ENCODE data around the gene SFT2D3. TPM values are rescaled to one million over a fixed set of nuclear protein-coding genes. Genes with fewer than 3 reads are reported as not detected.
A peak's percentile ranks its signal among the peaks of the same experiment; 100 is the strongest.

The SFT2D3 gene
- total and polyA plus RNA-seq, 4 donors = 2.4 to 4.9 (median 4.7) TPM; not detected in 1

- TF ChIP-seq, protein P1, sequence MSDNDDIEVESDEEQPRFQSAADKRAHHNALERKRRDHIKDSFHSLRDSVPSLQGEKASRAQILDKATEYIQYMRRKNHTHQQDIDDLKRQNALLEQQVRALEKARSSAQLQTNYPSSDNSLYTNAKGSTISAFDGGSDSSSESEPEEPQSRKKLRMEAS (IDR thresholded peaks at IDR 0.05) = peak; percentile 28
- TF ChIP-seq HNF4G (IDR thresholded peaks at IDR 0.05) = no peak
- peak; percentile 11 for TF ChIP-seq SP1 (IDR thresholded peaks at IDR 0.05)
- TF ChIP-seq RAD21 (IDR thresholded peaks at IDR 0.05) = peak in 1 of 2 donors; percentile 3
- TF ChIP-seq, protein P2, sequence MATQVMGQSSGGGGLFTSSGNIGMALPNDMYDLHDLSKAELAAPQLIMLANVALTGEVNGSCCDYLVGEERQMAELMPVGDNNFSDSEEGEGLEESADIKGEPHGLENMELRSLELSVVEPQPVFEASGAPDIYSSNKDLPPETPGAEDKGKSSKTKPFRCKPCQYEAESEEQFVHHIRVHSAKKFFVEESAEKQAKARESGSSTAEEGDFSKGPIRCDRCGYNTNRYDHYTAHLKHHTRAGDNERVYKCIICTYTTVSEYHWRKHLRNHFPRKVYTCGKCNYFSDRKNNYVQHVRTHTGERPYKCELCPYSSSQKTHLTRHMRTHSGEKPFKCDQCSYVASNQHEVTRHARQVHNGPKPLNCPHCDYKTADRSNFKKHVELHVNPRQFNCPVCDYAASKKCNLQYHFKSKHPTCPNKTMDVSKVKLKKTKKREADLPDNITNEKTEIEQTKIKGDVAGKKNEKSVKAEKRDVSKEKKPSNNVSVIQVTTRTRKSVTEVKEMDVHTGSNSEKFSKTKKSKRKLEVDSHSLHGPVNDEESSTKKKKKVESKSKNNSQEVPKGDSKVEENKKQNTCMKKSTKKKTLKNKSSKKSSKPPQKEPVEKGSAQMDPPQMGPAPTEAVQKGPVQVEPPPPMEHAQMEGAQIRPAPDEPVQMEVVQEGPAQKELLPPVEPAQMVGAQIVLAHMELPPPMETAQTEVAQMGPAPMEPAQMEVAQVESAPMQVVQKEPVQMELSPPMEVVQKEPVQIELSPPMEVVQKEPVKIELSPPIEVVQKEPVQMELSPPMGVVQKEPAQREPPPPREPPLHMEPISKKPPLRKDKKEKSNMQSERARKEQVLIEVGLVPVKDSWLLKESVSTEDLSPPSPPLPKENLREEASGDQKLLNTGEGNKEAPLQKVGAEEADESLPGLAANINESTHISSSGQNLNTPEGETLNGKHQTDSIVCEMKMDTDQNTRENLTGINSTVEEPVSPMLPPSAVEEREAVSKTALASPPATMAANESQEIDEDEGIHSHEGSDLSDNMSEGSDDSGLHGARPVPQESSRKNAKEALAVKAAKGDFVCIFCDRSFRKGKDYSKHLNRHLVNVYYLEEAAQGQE (IDR thresholded peaks at IDR 0.05) = no peak
- DNase-seq (ENCODE audit: low spot score) = no peak
- Histone ChIP-seq H3K9ac (ENCODE audit: low read depth in 1 of 2, low read length in 2 of 2) (peak overlapping the region; percentile 20 to 40), H3K4me3 (ENCODE audit: low read depth in 1 of 3, low read length in 3 of 3) (peak overlapping the region; percentile 49 to 90 (median 77)), H3K27ac (ENCODE audit: low read depth in 1 of 2, low read length in 2 of 2) (peak overlapping the region; percentile 91 to 96), H3K36me3 (ENCODE audit: control insufficient read depth in 4 of 4, insufficient read depth in 3 of 4, low read depth in 1 of 4, low read length in 3 of 4) (peaks cover 0 to 2% (median 0%) of the 10 kb centered on the region in 4 donors), H3K4me1 (ENCODE audit: control insufficient read depth in 4 of 4, insufficient read depth in 4 of 4, low read length in 3 of 4) (peaks cover 13 to 38% (median 27%) of the 10 kb centered on the region in 4 donors), H3K27me3 (ENCODE audit: control insufficient read depth in 4 of 4, insufficient read depth in 4 of 4, low read length in 3 of 4) (no peaks in the 10 kb centered on the region), H3K9me3 (ENCODE audit: control insufficient read depth in 4 of 4, low read length in 3 of 4) (no peaks in the 10 kb centered on the region)
- 58% methylated on average over 19 of the region's 19 CpGs for WGBS
These were observed 1.2 kb downstream of the SFT2D3 start for GRCh38 chr2:127702395-127703009.

GRCh38 chr2:127703282-127703681 is 2.0 kb downstream of the SFT2D3 start:
- no peak overlapping the region for H3K4me3 ChIP-seq (ENCODE audit: low read depth in 1 of 3, low read length in 3 of 3)
- TF ChIP-seq HNF4A (conservative IDR thresholded peaks at IDR 0.05) = no peak
- no peak for TF ChIP-seq YY1 (IDR thresholded peaks at IDR 0.05)
- TF ChIP-seq NR2F2 (IDR thresholded peaks at IDR 0.05) = no peak
- no peak for TF ChIP-seq TAF1 (conservative IDR thresholded peaks at IDR 0.05)
- no peak for TF ChIP-seq GABPA (IDR thresholded peaks at IDR 0.05 in 1 of 2, conservative IDR thresholded peaks at IDR 0.05 in 1 of 2)
- TF ChIP-seq FOXA2 (IDR thresholded peaks at IDR 0.05) = no peak
- TF ChIP-seq EGR1 (IDR thresholded peaks at IDR 0.05; ENCODE audit: low read depth in 2 of 2) = no peak
- no peak for TF ChIP-seq HNF4G (IDR thresholded peaks at IDR 0.05)
- TF ChIP-seq ATF3 (IDR thresholded peaks at IDR 0.05) = no peak
- no peak for TF ChIP-seq ZBTB33 (IDR thresholded peaks at IDR 0.05)
- TF ChIP-seq, protein P3, sequence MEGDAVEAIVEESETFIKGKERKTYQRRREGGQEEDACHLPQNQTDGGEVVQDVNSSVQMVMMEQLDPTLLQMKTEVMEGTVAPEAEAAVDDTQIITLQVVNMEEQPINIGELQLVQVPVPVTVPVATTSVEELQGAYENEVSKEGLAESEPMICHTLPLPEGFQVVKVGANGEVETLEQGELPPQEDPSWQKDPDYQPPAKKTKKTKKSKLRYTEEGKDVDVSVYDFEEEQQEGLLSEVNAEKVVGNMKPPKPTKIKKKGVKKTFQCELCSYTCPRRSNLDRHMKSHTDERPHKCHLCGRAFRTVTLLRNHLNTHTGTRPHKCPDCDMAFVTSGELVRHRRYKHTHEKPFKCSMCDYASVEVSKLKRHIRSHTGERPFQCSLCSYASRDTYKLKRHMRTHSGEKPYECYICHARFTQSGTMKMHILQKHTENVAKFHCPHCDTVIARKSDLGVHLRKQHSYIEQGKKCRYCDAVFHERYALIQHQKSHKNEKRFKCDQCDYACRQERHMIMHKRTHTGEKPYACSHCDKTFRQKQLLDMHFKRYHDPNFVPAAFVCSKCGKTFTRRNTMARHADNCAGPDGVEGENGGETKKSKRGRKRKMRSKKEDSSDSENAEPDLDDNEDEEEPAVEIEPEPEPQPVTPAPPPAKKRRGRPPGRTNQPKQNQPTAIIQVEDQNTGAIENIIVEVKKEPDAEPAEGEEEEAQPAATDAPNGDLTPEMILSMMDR (IDR thresholded peaks at IDR 0.05; ENCODE audit: low read depth, low read length, missing input control) = no peak
- TF ChIP-seq RAD21 (IDR thresholded peaks at IDR 0.05) = no peak
- H3K36me3 ChIP-seq (ENCODE audit: control insufficient read depth in 4 of 4, insufficient read depth in 3 of 4, low read depth in 1 of 4, low read length in 3 of 4) = peaks cover 0 to 8% (median 3%) of the 10 kb centered on the region in 4 donors
- H3K9ac ChIP-seq (ENCODE audit: low read depth in 1 of 2, low read length in 2 of 2) = no peak overlapping the region
- no peaks in the 10 kb centered on the region for H3K27me3 ChIP-seq (ENCODE audit: control insufficient read depth in 4 of 4, insufficient read depth in 4 of 4, low read length in 3 of 4)
- WGBS = 94% methylated on average over 5 of the region's 5 CpGs
- no peaks in the 10 kb centered on the region for H3K9me3 ChIP-seq (ENCODE audit: control insufficient read depth in 4 of 4, low read length in 3 of 4)
- DNase-seq (ENCODE audit: low spot score) = no peak
- H3K4me1 ChIP-seq (ENCODE audit: control insufficient read depth in 4 of 4, insufficient read depth in 4 of 4, low read length in 3 of 4) = peaks cover 13 to 40% (median 27%) of the 10 kb centered on the region in 4 donors
- H3K27ac ChIP-seq (ENCODE audit: low read depth in 1 of 2, low read length in 2 of 2) = no peak overlapping the region
